NCI-H2171 (cell line): ENCODE data around the gene CLEC11A.

Experiments
- DNase-seq: peaks from one replicate; lab custom pipeline; 2025; lab: John Stamatoyannopoulos, UW

Gene CLEC11A

DNA sequence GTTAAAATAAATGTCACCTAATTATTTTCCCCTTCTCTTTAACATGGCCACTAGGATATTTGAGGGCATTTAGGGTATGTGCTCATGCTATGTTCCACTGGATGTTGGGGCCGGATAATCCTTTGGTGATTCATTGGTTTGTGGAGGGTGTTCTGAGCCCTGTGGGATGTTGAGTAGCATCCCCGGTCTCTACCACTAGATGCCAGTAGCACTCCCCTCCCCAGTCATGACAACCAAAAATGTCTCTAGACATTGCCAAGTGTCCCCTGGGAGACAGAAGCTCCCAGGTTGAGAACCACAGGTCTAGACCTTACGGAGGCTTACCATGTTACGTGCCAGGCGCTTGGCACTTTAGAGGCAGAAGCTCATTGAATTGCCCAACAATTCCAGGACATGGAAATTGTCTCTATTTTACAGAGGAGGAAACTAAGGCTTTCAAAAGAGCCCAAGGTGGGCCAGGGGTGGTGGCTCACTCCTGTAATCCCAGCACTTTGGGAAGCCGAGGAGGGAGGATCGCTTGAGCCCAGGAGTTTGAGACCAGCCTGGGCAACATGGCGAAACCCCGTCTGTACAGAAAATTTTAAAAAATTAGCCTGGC is 17.6 kb upstream of the CLEC11A start:
- peak; percentile 53 for DNase-seq

DNA sequence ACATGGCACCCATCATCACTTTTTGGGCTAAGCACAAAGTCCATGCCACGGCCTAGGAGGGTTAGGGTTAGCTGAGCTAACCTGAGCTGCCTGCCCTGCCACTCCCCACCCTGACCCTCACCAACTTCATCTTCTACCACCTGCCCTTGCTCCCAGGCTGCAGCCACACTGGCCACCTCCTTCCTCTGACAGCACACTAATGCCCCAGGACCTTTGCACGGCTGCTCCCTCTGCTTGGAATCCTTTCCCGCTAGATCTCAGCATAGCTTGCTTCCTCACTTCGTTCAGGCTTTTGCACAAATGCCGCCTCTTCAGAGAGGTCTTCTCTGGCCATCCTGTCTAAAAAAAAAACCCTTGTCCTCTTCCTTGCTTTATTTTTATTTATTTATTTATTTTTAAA is 16.8 kb upstream of the CLEC11A start:
- no peak for DNase-seq

DNA sequence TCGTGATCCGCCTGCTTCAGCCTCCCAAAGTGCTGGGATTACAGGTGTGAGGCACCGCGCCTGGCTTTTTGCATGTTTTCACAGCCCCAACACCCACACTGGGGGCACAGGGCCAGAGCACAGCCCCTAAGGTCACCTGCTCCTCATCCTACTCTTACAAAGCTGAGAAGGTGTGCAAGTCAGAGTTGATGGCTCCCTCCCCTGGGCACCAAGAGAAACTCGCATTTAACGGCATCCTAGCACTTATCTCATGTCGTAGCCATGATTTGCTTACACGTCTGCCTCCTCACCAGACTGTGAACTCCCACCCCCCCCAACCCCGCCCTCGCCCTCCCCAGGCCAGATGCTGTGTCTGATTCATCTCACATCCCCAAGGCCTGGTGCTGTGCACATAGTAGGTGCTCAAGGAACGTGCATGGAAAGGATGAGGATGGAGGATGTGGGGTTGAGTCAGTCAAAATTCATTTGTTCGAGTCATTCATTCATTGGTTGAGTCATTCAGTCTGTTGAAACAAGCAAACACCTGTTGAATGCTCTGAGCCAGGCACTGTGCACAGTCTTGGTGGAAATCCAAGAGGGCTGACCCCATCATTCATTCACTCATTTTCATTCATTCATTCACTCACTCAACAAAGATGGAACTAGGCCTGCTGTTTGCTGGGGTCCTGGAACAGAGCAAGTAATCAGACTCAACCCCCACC is 14.8 kb upstream of the CLEC11A start:
- DNase-seq: no peak

DNA sequence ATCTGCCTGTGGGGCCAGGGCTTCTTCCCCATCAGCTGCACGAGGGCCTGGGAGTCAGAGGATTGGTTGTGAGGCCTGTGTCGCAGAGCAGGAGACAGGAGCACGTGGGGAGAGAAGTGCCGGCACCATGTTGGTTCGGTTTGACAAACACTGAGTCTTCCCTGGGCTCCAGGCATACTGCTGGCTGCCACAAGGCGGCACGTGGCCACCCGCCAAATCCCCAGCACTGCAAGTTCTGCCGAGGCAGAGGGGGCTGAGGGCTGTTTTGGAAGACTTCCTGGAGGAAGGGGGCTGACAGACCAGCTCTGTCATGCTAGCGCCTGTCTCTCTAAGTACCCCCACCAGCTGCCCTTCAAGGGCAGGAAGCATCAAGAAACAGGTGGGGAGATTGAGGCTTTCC is 13.1 kb upstream of the CLEC11A start:
- no peak for DNase-seq

DNA sequence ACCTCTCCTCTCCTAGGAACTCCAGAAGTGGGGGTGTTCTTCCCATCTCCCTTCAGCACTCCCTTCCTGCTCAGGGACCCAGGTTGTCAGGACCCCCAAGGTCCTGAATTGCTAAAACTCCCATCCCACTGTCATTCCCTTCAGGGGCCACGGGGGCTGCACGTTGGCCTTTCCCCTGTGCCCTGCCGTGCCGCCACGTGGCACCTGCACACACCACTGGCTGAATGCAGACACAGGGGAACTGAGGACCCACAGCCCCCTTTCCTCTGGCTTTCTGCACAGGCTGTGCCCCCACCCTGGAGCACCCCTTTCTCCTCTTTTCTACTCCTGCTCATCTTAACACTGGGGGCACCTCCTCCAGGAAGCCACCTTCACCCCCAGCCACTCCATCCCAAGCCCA is 12.6 kb upstream of the CLEC11A start:
- DNase-seq: no peak

DNA sequence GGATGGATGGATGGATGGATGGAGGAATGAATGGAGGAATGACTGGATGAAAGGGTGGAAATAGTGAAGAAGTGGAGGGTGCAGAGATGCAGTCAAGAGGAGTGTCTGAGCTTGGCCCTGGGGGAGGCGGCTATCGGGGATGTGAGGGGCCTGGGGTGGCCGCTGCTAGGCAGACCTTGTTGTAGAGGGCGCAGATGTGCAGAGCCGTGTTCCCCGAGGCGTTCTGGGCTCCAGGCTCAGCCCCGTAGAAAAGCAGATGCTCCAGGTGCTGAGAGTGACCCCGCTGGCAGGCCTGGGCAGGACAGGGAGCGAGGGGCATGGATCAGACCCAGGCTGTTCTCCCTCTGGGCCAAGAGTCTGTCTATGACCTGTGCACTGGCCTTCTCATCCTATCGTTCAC is 12.0 kb upstream of the CLEC11A start:
- DNase-seq: no peak

DNA sequence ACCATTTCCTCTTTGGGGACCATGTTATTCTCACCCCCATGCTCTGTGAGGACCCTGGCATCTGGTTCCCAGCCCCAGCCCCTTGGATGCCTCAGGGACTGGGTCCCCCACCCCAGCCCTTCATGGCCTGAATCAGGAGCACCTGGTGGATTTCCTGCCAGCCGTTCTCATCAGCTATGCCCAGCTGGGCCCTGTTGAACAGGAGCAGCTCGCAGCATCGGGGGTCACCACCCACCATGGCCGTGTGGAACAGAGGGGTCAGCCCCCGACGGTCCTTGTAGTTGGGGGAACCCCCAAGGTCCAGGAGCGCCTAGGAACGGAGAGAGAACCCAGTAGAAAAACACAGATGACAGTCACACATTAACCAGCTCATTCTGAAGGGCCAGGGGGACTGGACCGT is 11.4 kb upstream of the CLEC11A start:
- DNase-seq: no peak

DNA sequence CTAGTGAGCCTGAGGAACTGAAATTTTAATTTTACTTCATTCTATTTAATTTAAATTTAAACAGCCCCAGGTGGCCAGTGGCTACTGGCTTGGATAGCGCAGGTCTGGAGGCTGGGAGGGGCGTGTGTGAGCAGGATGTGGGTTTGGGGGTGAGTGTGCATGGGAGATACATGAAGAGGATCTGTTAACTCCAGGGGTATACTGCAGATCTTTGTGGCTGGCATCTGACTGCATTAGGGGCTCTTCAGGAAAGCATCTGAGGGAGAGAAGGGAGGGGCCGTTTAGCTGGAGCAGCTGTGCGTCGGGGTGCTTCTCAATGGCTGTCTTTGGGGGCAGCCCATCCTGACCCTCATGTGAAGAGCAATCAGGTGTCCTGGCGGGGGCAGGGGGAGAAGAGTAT is 10.3 kb upstream of the CLEC11A start:
- DNase-seq: no peak

DNA sequence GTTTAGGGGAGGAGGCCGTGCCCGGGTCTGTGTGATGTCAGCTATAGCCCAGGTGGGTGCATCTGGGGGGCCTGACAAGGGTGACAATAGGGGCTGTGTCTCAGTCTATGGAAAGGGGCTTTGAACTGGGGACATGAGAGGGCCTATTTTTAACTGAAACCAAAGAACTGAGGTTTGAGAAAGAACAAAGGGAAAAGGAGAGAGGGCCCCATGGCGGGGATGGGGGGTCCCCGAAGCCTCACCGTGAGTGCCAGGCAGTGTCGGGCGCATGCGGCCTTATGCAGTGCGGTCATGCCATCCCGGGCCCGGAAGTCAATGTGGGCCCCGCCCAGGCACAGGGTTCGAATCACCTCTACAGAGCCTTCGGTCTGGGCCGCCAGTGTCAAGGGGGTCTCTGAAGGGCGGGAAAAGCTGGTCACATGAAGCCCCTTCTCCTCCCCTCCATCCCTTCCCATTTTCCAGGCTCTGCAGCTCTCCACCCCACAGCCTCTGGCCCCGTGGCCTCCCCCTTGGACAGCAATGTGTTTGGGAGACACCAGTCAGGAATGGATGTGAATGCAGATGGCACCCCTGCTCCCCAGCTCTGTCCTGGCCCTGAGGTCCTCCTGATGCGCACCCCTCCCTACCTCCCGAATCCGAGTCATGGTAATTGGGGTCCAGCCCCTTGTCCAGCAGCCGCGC is 9.5 kb upstream of the CLEC11A start:
- DNase-seq: no peak

DNA sequence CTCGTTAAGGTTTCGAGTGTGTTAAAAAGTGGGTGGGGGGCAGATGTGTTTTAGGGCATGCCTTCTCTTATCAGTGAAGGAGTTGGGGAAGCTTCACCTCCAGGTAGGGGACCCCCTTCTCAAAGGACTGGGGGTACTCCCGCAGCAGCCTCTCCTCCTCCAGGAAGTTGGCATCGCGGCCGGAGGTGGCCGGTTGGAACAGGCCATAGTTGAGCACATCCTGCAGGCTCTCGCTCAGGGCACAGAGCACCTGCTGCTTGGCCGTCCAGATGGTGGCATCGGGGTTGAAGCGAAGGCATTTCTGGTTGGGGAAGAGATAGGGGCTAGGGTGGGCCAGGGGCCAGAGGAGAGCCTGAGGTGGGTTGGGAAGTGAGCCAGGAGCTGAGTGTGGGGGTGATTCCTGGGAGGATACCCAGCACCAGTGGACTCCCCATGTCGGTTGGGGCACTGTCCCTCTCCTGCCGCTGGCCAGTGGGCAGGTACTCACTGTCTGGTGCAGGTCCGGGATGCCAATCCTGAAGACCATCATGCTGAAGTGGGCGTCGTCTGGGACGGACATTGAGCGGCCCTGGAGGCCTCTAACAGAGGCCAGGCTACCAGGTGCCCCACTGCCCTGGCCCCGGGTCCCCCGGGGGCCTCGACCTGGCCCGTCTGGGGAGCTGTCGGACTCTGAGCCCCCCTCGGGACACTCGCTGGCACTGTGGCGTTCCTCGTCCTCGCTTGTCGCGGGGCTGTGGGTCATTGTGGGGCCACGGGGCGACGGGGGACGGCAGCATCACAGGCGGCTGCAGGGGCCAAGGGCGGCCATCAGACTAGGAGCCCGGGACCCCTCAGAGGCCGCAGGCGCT is 6.8 kb upstream of the CLEC11A start:
- no peak for DNase-seq

DNA sequence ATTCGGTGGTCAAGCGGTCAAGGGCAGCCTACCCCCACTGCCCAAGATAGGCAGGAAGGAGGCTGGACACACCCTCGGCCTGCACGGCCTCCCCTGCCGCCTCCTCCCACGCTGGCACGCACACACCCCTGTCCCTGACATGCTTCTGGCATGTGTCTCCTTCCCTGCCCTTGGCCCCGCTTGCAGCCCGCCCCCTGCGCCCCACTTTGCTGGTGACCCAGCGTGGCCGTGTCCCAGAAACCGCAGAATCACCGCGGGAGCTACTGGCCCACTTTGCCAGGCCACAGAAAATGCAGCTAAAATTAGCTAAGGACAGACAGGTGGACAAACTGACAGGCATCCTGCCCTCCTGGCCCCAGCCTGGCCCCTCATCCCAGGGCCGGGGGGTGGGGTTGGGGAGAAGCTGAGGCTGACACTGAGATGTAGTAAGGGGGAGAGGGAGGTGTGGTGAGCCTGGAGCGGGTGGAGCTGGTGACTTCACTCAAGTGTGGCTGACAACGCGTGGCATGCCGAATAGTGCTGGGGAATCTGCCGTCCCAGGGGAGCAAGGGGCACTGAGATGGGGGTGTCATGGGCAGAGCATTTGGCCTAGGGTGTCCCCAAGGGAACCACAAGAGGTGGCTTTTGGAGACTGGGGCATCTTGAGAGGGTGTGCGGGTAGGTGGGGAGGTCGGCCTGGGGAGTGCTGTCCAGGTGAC is 6.0 kb upstream of the CLEC11A start:
- DNase-seq: no peak

DNA sequence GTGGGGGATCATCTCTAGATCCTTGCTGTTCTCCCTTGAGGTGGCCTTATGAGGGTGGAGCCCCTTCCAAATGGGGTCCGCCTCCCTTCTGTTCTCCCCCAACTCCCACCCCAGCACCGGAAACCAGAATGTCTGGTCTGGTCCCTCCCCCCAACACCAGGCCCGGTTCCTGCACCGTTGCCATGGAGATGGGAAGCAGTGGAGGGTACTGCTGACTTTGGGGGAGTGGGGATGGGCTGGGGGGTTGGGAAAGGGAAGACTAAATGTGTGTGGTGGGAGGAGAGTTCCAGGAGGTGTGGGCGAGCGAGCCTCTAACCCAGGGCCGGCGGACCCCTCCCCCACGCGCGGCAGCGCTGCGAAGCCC is 5.3 kb upstream of the CLEC11A start:
- DNase-seq: no peak

DNA sequence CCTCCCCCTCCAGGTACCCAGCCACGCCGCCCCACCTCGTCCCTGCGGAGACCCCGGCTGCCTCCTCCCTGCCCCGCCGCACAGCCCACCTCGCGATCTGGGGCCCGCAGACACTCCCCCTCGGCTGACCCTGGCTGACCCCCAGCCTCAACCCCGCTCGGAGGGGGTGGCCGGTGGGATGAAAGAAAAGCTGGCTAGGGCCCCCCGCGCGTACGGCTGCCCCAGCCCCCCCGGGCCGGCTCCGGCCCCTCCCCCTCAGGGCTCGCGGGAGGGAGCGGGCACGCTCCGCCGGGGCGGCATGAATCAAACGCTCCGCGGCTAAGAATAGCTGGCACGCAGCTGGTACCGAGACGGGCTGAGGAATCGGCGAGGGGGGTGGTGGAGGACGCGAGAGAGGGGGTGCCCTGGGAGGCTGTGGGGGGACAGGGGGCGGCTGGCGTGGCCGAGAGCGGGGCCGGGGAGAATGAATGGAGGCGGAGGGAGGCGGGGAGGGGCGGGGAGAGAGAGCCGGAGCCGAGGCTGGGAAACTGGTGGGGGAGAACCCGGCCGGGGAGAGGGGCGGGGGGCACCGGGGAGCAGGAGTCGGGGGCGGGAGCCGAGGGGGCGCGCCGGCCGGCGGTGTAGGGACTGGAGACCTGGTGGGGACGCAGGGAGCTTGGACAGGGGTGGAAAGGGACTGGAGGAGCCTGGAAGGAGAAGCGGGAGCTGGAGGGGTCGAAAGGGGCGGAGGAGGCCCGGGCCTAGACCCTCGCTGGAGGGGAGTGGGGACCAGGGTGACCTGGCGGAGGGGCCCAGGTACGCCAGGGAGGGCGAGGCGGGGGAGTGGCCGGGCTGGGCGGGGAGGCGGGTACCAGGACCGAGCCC is 4.7 kb upstream of the CLEC11A start:
- DNase-seq: peak; percentile 4

DNA sequence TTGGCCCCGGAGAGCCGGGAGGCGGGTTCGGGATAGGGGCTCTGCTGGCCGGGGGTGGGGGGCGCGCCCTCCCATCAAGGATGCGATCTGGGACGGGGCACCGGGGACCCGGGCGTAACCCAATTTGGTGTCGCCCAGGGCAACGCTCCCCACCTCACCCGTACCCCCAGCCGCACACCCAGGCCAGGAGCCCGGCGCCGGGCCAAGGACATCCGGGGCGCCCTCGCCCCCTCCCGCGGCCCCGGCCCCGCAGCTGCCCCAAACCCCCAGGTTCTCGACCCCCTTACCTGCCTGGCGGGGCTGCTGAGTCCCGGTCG is 4.1 kb upstream of the CLEC11A start:
- DNase-seq: no peak

DNA sequence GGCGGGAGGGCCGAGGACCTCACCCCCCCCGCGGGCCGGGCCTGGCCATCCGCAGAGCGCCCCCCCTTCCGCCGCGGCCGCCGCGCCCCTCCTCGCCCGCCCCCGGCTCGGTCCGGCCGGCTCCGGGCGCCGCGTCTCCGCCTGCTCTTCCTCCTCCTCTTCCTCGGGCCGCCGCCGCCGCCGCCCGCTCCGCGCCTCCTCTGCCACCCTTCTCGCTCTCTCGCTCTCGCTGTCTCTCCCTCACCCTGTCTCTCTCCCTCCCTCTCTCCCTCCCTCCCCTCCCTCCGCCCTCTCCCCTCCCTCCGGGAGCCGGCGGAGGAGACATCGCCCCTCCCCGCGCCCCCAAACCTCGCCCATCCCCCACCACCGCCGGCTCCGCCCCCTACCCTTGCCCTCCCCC is 3.6 kb upstream of the CLEC11A start, which contains the start of gene SHANK1:
TSS of gene SHANK1 (minus strand) at position 237 of the 400 bp plus-strand sequence. CDS start 2,883 bp downstream, outside the sequence.
- no peak for DNase-seq

DNA sequence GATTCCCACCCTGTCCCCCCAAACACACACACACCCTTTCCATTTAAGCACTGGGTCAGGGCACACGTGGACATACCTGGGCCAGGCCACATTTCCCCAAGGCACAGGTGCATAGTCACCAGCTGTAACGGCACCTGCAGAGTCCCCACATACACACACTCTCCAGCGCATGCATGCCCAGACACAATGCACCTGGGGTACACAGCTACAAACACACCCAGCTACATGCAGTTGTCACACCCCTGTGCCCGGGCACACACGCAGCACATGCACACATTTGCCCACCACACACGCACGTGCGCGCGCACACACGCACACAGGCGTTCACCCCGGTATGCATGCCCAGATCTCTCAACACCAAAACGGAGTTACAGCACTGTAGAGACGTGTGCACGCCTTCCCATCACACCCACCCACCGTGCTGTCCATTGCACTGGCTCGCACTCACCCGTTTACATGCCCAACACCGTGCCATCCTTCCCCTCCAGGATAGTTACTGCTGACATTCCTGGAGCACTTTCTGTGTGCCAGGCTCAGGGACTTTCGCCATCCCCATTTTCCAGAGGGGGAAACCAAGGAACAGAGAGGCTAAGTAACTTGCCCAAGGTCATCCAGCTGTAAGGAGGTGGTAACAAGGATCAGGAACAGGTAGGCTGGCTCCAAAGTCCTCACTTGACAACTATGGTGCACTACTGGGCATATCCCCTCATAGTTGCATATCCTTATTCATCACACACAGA is 2.8 kb upstream of the CLEC11A start:
- DNase-seq: no peak

DNA sequence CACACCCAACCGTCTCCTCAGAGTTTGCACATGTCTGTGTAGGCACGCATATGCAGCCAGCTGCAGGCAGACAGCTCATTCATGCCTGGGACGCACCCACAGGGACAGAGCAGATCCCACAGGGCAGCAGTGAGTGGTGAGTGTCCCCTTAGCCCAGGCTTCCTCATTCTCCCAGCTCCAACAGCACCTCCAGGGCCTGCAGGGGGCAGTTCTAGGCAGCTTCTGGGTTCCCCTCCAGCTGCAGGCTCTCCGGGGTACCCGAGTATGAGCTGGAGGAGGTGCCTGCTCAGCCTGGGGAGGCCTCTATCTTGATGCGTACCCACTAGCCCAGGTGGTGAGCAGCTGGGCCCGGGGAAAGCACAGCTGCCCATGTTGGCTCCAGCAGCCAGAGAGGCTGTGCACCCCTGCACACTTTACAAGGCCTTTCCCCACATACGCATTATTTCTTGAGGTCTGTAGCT is 2.2 kb upstream of the CLEC11A start:
- DNase-seq: peak; percentile 7

DNA sequence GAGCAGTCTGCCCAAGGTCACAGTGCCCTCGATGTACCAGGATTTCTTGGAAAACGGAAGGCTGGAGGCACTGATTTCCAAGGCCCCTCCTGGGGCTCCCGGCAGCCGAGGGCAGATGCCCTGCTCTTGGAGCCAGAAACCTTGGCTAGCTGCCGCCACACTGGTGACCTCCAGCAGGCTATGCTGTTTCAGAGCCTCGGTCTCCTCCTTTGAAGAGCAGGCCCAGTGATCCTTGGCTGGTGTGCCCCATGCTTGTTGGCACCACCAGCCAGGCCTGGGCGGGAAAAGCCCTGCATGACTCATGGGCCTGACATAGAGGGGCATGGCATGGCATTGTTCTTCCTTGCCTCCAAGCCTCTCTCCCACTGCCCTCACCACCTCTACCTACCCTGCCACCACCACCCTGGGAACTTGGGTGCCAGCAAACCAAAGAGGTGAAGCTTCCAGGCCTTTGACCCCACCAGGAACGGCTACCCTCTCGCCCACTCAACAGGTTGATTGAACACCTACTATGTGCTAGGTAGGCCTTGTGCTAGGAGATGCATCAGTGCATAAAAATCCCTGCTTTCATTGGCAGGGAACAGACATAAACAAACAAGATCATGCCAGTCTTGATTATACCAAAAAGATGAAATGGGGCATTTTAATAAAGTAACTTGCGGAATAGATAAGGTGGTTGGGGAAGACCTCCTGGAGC is 1.6 kb upstream of the CLEC11A start:
- DNase-seq: no peak

DNA sequence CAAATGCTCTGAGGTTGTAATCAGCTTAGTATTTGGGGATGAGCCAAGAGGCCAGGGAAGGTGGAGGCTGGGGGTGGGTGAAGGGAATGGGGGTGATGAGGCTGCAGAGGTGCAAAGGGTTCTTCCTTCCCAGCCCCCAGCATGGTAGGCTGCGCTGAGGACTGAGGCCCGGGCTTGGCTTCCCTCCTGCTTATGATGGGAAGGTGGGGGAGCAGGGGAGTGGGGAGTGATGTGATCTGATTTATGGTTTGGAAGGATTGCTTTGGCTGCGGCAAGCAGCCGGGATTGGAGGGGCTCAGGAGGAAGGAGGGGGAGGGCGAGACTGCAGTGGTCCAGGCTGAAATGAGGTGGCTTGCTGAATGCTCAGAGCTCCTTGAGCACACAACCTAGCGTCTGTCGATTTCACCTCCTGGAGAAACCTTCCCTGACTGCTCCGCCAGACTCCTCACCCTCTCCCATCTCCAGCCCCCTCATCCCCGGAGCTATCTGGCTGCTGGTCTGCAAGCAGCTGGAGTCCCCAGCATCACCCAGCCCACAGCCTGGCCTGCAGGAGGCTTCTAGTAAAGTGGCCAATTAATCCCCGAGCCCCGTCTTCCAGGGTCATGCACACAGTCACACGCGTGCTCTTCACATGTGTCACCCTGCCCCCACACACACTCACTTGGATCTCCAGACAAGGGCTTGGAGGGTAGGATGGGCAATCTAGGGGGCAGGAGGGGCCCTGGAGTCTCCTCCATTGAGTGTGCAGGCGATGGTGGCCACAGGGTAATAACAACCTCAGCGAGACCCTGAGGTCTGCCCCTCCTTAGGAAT is 757 bp upstream of the CLEC11A start:
- DNase-seq: no peak
